ENCODE data around the gene AURKAIP1.
A peak's percentile ranks its signal among the peaks of the same experiment; 100 is the strongest.

The AURKAIP1 gene

GRCh38 chr1:1351511-1352427 is 23.2 kb downstream of the AURKAIP1 start:
- Histone ChIP-seq H3K27ac (peak overlapping the region in 1 of 2 donors; percentile 71), H3K4me3 (peak overlapping the region; percentile 30)
- no peak for TF ChIP-seq CTCF (IDR thresholded peaks at IDR 0.05)
- no peak for DNase-seq (ENCODE audit: low spot score)

GRCh38 chr1:1349256-1350012 is 25.6 kb downstream of the AURKAIP1 start, which contains the start of gene DVL1:
TSS of gene DVL1 (minus strand) at chr1:1349418. CDS start at chr1:1349065, 353 bp downstream.
- Histone ChIP-seq H3K27ac (peak within 1 kb of the TSS; percentile 57 to 86), H3K4me3 (peak within 1 kb of the TSS; percentile 75)
- no peak for DNase-seq (ENCODE audit: low spot score)
- TF ChIP-seq CTCF (IDR thresholded peaks at IDR 0.05) = peak; percentile 25

- no peak for DNase-seq (ENCODE audit: low spot score)
- Histone ChIP-seq H3K4me3 (peak overlapping the region; percentile 75), H3K27ac (peak overlapping the region; percentile 40 to 86)
- TF ChIP-seq CTCF (IDR thresholded peaks at IDR 0.05) = no peak
Measured at GRCh38 chr1:1348420-1349255, 26.4 kb downstream of the AURKAIP1 start.

- Histone ChIP-seq H3K4me3 (peak overlapping the region; percentile 75), H3K27ac (peak overlapping the region; percentile 40 to 86)
- no peak for TF ChIP-seq CTCF (IDR thresholded peaks at IDR 0.05)
- no peak for DNase-seq (ENCODE audit: low spot score)
Measured at GRCh38 chr1:1347663-1348419, 27.2 kb downstream of the AURKAIP1 start.

- Histone ChIP-seq H3K4me3 (peak overlapping the region; percentile 75), H3K27ac (no peak overlapping the region)
- TF ChIP-seq CTCF (IDR thresholded peaks at IDR 0.05) = no peak
- DNase-seq (ENCODE audit: low spot score) = no peak
Measured at GRCh38 chr1:1347026-1347595, 27.9 kb downstream of the AURKAIP1 start.

GRCh38 chr1:1346501-1346890 is 28.5 kb downstream of the AURKAIP1 start:
- Histone ChIP-seq H3K4me3 (peak overlapping the region; percentile 24), H3K27ac (peak overlapping the region in 1 of 2 donors; percentile 21)
- DNase-seq (ENCODE audit: low spot score) = no peak
- TF ChIP-seq CTCF (IDR thresholded peaks at IDR 0.05) = no peak

Data from coronary artery (tissue), 2 donors.